ENCODE results near the gene LASP1NB.

GRCh38 chr17:38920374-38921291 is 4.8 kb upstream of the LASP1NB start:
- TF ChIP-seq SMC3 (conservative IDR thresholded peaks at IDR 0.05; ENCODE audit: poor library complexity) = no peak
- no peak for TF ChIP-seq CTCF (IDR thresholded peaks at IDR 0.05; ENCODE audit: poor library complexity, severe bottlenecking)
- no peak for TF ChIP-seq POLR2AphosphoS5 (IDR thresholded peaks at IDR 0.05)
- no peak for TF ChIP-seq TAF1 (IDR thresholded peaks at IDR 0.05; ENCODE audit: low read depth)

All from neural cell (in vitro differentiated cells).